Esophagus (tissue), 2 donors: ENCODE results near the gene SGCD. TPM values are rescaled to one million over a fixed set of nuclear protein-coding genes. Genes with fewer than 3 reads are reported as not detected.

Source experiments
- H3K27ac ChIP-seq, 2 donors: one replicate each; pipeline ENCODE4 v1.5.1; 2013; ENCODE audit warnings: low read depth in 2 of 2, mild to moderate bottlenecking in 2 of 2, inconsistent platforms in 1 of 2, low read length in 1 of 2, moderate library complexity in 1 of 2
- H3K27me3 ChIP-seq, 2 donors: one replicate each; pipeline ENCODE4 v1.6.1; 2013; ENCODE audit warnings: low read length in 2 of 2, control low read depth in 1 of 2, mild to moderate bottlenecking in 1 of 2; ENCODE audit not compliant: insufficient read depth in 2 of 2, control insufficient read depth in 1 of 2
- H3K36me3 ChIP-seq, 2 donors: one replicate each; pipeline ENCODE4 v1.6.1; 2013; ENCODE audit warnings: low read length in 1 of 2; ENCODE audit not compliant: control insufficient read depth in 2 of 2, insufficient read depth in 2 of 2
- H3K4me1 ChIP-seq, 2 donors: one replicate each; pipeline ENCODE4 v1.6.1; 2013; ENCODE audit warnings: low read length in 1 of 2; ENCODE audit not compliant: control insufficient read depth in 2 of 2, insufficient read depth in 2 of 2
- H3K4me3 ChIP-seq, 2 donors: one replicate each; pipeline ENCODE4 v1.5.1; 2013; ENCODE audit warnings: low read length in 2 of 2, mild to moderate bottlenecking in 2 of 2, low read depth in 1 of 2, moderate library complexity in 1 of 2
- H3K9me3 ChIP-seq, 2 donors: one replicate each; pipeline ENCODE4 v1.6.1; 2013; ENCODE audit warnings: mild to moderate bottlenecking in 2 of 2, low read depth in 1 of 2, low read length in 1 of 2, moderate library complexity in 1 of 2; ENCODE audit not compliant: control insufficient read depth in 2 of 2, insufficient read depth in 1 of 2
- WGBS, 2 donors: extraction: QIAGEN DNeasy Blood & Tissue Kit; methylation state at CpG; one replicate each; pipeline ENCODE4 v1.1.7; 2013; 5-methylcytosine and 5-hydroxymethylcytosine counted together
- polyA plus RNA-seq, 2 donors: library from polyadenylated mRNA; stranded (reverse); fragments of 200-250 nt; gene quantifications; one replicate each; pipeline ENCODE4 v1.2.3, GENCODE V29; 2013
- donor health status: healthy with polysubstance abuse.
- donor health status: Bipolar disorder and iron deficiency.

SGCD gene
- polyA plus RNA-seq, 2 donors, result 0.35 to 0.84 TPM

DNA sequence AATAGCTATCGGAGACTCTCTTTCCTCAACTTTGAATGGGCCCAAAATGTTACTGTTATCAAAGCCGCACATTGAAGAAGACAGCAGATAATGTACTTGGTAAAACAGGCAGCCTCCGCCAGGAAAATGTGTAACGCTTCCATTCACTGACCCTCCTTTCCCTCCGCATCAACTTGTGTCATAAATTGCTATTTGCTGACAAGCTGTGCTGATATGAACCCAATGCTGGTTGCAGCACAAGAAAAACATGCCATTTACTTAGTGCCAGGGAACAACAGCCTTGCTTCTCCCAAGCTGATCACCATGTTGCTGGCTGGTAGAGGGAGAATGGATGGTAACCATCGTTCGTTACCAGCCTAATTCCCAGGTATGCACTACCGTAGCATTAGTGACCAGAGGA, 360.6 kb downstream of the SGCD start:
- H3K27ac ChIP-seq, result no peak overlapping the region

DNA sequence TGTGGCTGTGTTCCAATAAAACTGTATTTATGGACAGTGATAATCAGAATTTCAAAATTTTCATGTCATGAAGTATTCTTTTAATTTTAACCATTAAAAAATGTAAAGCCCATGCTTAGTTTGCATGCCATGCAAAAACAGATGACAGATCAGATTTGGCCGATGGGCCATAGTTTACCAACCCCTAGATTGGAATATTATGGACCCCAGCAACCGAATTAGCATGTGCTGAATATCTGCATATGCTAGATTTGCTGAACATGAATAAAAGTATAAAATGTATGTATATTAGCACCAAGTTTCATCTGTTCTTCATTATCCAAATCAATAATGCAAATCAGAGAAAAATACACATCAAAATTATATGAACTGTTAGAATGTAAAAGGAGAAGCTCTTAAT, 364.6 kb downstream of the SGCD start:
- no peaks in the 10 kb centered on the region for H3K36me3 ChIP-seq
- H3K27me3 ChIP-seq, result no peaks in the 10 kb centered on the region
- H3K27ac ChIP-seq, result no peak overlapping the region
- no peaks in the 10 kb centered on the region for H3K9me3 ChIP-seq
- 84 to 88% methylated on average over 2 of the region's 2 CpGs for WGBS, 2 donors
- no peak overlapping the region for H3K4me3 ChIP-seq
- H3K4me1 ChIP-seq, result no peaks in the 10 kb centered on the region

More for the DNA sequence above, 360.6 kb downstream of the SGCD start:
- H3K27me3 ChIP-seq, result no peaks in the 10 kb centered on the region
- 78 to 79% methylated on average over 8 of the region's 8 CpGs for WGBS, 2 donors
- no peaks in the 10 kb centered on the region for H3K9me3 ChIP-seq
- no peak overlapping the region for H3K4me3 ChIP-seq
- H3K4me1 ChIP-seq, result no peaks in the 10 kb centered on the region
- no peaks in the 10 kb centered on the region for H3K36me3 ChIP-seq

DNA sequence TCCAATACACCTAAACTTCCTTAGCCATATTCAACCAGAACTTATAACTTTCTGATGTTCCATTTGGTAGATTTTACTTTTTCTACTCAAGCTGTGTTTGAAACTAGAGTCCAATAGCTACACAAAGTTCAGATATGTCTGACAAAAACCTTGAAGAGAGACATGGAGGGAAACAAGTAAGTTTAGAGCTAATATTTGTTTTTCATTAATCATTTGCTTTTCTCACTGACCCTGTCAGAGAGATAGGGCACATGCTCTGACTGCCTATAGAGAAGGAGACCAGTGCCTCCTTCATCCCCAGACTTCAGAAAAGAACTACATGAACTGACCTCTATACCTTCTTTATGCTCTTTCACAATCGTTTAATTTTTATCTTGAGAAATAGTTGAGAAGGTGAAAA, 366.1 kb downstream of the SGCD start:
- H3K4me1 ChIP-seq, result no peaks in the 10 kb centered on the region
- H3K36me3 ChIP-seq, result no peaks in the 10 kb centered on the region
- H3K4me3 ChIP-seq, result no peak overlapping the region
- 33 to 59% methylated on average over 1 of the region's 1 CpG for WGBS, 2 donors
- no peaks in the 10 kb centered on the region for H3K27me3 ChIP-seq
- H3K27ac ChIP-seq, result no peak overlapping the region
- no peaks in the 10 kb centered on the region for H3K9me3 ChIP-seq

DNA sequence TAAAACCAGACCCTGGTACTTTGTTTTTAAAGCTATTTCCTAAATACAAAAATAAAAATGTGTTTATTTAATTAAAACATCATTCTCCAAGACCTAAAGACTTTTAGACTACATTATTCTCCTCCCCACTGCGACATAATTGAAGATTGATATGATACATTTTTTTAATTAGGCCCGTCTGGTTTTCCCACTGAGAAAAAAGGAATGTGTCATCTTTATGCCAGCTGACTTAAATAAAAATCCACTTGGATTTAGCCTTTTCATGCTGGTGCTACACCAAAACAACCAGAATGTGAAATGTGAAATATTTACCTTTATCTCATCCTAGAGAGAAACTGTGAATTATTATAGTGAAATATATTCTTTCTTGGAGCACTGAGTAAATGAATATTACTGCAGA, 367.6 kb downstream of the SGCD start:
- Histone ChIP-seq H3K4me3 (no peak overlapping the region), H3K9me3 (no peaks in the 10 kb centered on the region), H3K36me3 (no peaks in the 10 kb centered on the region), H3K4me1 (no peaks in the 10 kb centered on the region), H3K27me3 (no peaks in the 10 kb centered on the region), H3K27ac (no peak overlapping the region)
- WGBS, 2 donors, result 40 to 64% methylated on average over 2 of the region's 2 CpGs

DNA sequence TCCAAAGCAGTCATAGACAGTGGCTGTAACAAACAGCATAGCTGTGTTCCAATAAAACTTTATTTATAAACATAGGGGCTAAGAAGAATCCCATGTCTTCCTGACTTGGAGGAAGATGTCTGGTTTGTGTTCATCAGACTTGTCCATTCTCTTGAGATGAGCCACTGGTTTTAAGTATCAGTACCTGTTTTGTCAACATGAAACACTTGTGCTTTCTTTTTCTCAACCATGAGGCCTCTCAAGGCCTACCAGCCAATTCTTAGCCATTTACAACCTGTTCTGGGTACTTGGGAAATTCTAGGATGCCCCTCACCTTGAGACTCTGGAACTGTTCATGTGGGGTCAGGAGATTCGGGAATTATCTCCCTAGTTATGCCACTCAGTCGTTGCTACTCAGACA, 368.8 kb downstream of the SGCD start:
- H3K27me3 ChIP-seq, result no peaks in the 10 kb centered on the region
- no peaks in the 10 kb centered on the region for H3K9me3 ChIP-seq
- 83 to 89% methylated on average over 2 of the region's 2 CpGs for whole genome bisulfite sequencing, 2 donors
- H3K36me3 ChIP-seq, result no peaks in the 10 kb centered on the region
- H3K4me1 ChIP-seq, result no peaks in the 10 kb centered on the region
- H3K4me3 ChIP-seq, result no peak overlapping the region
- no peak overlapping the region for H3K27ac ChIP-seq

DNA sequence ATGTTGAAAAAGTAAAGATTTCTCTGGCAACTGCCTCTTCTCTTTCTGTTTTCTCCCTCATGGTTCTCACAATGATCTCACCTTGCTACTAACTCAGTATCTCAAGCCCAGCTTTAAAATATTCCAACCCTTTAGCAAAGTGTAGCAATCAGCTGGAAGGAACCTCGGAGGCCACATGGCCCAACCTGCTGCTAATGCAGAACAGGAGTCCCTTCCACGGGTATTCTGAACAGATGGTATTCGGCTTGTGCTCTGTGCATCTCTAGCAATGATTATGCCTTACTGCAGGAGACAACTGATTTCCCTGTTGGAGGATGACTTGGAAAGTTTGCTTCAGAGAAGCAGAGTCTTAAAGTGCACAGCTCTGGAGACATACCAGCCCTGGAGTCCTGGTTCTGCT, 371.4 kb downstream of the SGCD start:
- 52 to 60% methylated on average over 3 of the region's 3 CpGs for WGBS, 2 donors
- H3K27me3 ChIP-seq, result no peaks in the 10 kb centered on the region
- H3K27ac ChIP-seq, result no peak overlapping the region
- H3K36me3 ChIP-seq, result no peaks in the 10 kb centered on the region
- H3K4me3 ChIP-seq, result no peak overlapping the region
- H3K4me1 ChIP-seq, result no peaks in the 10 kb centered on the region
- H3K9me3 ChIP-seq, result no peaks in the 10 kb centered on the region

DNA sequence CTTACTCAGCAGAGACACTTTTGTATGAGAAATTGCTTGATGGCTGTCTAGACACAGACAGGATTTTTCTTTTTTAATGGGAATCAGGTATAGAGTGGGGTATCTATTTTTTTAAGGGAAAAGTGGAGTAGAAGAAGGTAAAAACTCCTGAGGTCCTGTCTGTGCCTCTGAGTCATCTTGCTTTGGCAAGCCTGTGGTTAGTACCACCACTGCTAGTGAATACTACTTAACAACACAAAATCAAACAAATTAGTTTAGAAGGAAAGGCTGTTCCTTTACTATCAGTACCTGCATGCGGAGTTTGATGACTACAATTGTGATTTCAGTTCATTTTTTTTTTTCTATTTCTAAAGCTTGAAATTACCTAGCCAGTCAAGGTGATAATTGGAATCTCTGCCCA, 372.2 kb downstream of the SGCD start:
- 86 to 94% methylated on average over 1 of the region's 1 CpG for WGBS, 2 donors

DNA sequence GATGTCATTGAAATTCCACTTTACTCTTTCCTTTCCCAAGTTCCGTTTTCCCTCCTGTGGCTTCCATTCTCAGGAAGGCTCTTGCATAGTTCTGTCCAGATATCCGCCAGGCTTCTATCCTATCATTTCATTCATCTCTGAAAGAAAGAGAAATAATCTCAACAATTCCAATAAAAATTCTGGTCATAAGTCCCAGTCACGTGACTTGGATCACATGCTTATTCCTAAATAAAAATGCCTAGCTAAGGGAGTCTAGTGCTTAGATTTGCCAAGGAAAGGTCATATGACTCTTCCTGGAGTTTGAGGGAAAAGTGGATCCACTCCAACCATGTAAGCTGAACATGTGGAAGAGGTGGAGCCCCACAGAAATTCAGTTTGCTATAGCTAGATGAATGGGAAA, 377.2 kb downstream of the SGCD start:
- H3K27me3 ChIP-seq, result no peaks in the 10 kb centered on the region
- no peaks in the 10 kb centered on the region for H3K9me3 ChIP-seq
- 85 to 89% methylated on average over 3 of the region's 3 CpGs for WGBS, 2 donors

More for the DNA sequence above, 372.2 kb downstream of the SGCD start:
- H3K4me1 ChIP-seq, result no peaks in the 10 kb centered on the region
- H3K4me3 ChIP-seq, result no peak overlapping the region
- H3K27me3 ChIP-seq, result no peaks in the 10 kb centered on the region
- no peaks in the 10 kb centered on the region for H3K36me3 ChIP-seq
- H3K27ac ChIP-seq, result no peak overlapping the region
- no peaks in the 10 kb centered on the region for H3K9me3 ChIP-seq

DNA sequence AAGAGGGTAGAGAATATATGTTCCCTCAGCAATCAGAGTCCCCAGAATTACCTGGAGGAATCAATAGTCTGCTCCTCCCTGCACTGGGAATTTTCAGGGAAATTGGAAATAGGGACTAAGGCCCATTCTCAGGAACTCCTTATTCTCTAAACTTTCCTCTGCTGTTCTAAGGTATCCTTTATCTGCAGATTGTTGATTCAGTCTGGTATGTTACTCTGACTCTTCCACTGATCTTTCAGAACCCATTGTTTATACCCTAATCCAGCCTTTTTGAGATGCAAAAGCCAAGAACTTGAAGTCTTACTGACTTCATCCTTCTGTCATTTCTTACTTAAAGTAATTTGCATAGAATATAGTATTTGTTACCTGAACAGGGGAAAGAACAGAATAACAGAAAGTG, 379.7 kb downstream of the SGCD start:
- H3K27me3 ChIP-seq, result no peaks in the 10 kb centered on the region
- no peak overlapping the region for H3K4me3 ChIP-seq
- no peaks in the 10 kb centered on the region for H3K9me3 ChIP-seq
- H3K36me3 ChIP-seq, result no peaks in the 10 kb centered on the region
- H3K27ac ChIP-seq, result no peak overlapping the region
- H3K4me1 ChIP-seq, result no peaks in the 10 kb centered on the region

More for the DNA sequence above, 377.2 kb downstream of the SGCD start:
- Histone ChIP-seq H3K4me1 (no peaks in the 10 kb centered on the region), H3K4me3 (no peak overlapping the region), H3K27ac (no peak overlapping the region), H3K36me3 (no peaks in the 10 kb centered on the region)

DNA sequence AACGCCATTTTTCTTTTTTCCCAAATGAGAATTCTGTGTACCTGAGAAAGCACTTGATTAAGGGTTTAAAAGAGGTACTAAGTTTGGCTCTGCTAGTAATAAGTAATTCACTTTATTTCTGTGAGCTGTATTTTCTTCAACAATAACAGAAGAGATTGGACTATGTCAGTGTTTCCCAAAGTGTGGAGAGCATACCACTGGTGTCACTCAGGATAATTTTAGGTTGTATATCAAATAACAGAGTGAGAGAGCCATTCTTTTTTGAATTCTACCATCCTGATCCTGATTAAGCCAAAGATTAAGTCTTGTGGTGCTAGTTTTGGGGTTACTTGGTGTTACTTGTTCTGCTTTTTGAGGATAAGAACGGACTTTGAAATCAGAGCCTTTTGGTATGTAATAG, 380.8 kb downstream of the SGCD start:
- H3K9me3 ChIP-seq, result no peaks in the 10 kb centered on the region
- no peak overlapping the region for H3K27ac ChIP-seq
- H3K27me3 ChIP-seq, result no peaks in the 10 kb centered on the region
- 87% methylated on average over 2 of the region's 2 CpGs for WGBS, 2 donors
- H3K4me1 ChIP-seq, result no peaks in the 10 kb centered on the region
- no peaks in the 10 kb centered on the region for H3K36me3 ChIP-seq
- H3K4me3 ChIP-seq, result no peak overlapping the region
